Activated T-cell treated with anti-CD3 and anti-CD28 coated beads, Interleukin-2, amount 50 U/mL, for 4 hours (primary cell): ENCODE data around the gene SPTLC1. TPM values are rescaled to one million over a fixed set of nuclear protein-coding genes. Genes with fewer than 3 reads are reported as not detected.

Experiments
- total RNA-seq, 3 donors: library from RNA; stranded (reverse); gene quantifications; one replicate each; pipeline ENCODE4 v1.2.1, GENCODE V29; 2021

The SPTLC1 gene
- total RNA-seq, 3 donors from 2014 or later = 50.5 to 63.1 (median 54.3) TPM

Other genes with a start within 250 kb of the SPTLC1 start
- under 1 TPM; 0.10 to 0.16 (median 0.11) TPM for gene ROR2, start 165.2 kb downstream of the SPTLC1 start, total RNA-seq
- gene IARS1, start 178.3 kb upstream of the SPTLC1 start, total RNA-seq = 100 to 1,000 TPM; 249 to 272 (median 268) TPM
- gene NOL8, start 209.9 kb upstream of the SPTLC1 start, total RNA-seq = 10 to 100 TPM; 70.0 to 79.9 (median 73.6) TPM
- 10 to 100 TPM; 13.7 to 17.7 (median 15.6) TPM for gene CENPP, start 210.5 kb upstream of the SPTLC1 start, total RNA-seq